Left hindlimb (tissue), 1 donor: Measurements from ENCODE around the gene TLCD2.
"Not testable (repeated sequence)": the region's sequence is repeated elsewhere in the genome, so short reads cannot be mapped to it uniquely, and the experiment has no call there.

Source experiments
- DNase-seq: peaks from one replicate; pipeline ENCODE4 v3.0.0-alpha.2; 2018

The TLCD2 gene

GRCh38 chr17:1683459-1683858, 26.7 kb downstream of the TLCD2 start:
- no peak for DNase-seq

DNA sequence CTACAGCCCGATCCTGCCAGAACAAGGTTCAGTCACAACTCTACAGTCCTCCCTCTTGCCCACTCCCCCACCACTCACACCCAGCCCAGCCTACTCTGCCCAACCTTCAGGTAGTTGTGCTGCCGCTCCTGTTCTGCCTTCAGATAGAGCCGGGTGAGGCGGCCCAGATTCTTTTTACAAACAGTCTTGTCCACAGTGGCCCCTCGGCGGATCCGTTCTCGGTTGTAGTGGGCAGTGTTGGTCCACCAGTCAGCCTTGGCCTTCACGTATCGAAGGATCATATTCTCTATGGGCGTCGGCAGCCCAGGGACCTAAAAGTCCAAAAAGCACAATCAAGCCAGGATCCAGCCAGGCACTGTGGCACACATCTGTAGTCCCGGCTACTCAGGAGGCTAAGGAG, 33.8 kb downstream of the TLCD2 start:
- no peak for DNase-seq

DNA sequence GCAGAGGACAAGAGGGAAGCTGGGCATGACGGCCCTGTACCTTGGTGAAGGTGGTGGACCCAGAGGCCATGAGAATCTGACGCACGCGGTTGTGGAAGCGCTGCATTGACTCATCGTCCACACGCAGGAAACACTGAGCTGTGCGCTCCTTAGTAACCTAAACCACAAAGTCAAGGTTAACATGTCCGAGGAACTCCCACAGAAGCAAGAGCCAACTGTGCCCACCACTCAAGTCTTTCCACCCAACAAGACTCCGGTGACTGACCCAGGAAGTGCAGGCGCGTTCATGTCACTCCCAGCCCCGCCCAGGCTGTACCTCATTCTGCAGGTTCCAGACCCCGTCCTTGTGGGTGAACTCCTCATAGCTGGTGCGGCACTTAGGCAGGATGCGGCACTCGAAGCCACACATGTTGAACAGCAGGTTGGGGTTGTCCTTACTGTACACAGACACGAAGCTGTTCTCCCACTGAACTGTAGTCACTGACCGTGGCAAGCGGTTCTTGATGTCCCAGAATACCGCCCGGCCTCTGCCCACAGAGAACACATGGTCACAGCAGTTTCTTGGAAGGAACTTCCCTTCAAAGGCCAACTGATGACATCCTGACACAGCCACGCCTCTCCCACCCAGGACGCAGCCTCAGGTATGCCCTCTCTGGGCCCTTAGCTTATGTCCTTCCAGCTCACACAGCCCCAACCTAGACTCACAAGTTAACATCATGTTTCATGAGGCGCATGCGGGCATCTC, 37.0 kb downstream of the TLCD2 start:
- DNase-seq, result no peak

- not testable (repeated sequence) for DNase-seq
Measured at GRCh38 chr17:1663934-1664333, 46.2 kb downstream of the TLCD2 start.

DNA sequence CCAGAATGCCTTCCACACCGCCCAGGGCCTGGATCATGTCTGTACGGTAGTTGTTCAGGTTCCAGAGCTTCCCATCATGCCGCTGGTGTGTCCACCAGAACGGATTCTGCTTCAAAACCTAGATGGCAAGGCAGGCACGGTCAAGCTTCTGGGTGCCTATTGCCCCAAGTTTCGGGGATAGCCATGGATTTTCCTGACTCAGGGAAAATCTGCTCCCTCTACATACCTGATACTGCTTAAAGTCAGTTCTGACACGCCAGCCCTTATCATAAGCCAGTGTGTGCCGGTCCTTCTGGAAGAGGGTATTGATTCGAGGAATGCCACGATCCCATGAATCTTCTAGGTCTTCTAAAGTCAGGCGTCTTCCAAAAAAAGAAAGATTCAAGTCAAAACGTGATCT, 49.1 kb downstream of the TLCD2 start:
- no peak for DNase-seq

DNA sequence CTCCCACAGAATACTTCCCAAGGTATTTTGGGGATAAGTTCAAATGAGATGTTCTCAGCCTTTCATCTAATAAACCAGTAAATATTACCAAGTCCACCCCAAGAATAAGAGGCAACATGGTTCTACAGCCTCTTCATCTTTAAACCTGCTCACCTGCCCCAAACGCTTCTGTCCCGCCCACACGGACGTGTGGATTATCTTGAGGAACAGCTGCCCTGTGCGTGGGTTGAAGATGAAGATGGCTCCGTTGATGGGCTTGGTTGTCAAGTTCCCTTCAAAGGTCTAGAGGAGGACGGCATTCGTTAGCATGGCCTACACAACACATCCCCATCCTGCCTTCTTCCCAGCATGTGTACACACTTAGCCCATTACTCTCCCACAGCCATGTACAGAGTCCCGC, 52.1 kb downstream of the TLCD2 start:
- no peak for DNase-seq

- no peak for DNase-seq
Measured at GRCh38 chr17:1653735-1654134, 56.4 kb downstream of the TLCD2 start.

GRCh38 chr17:1652794-1653193, 57.4 kb downstream of the TLCD2 start:
- not testable (repeated sequence) for DNase-seq
